K562 (cell line): ENCODE results near the gene EXOC6. TPM values are rescaled to one million over a fixed set of nuclear protein-coding genes. Genes with fewer than 3 reads are reported as not detected.
A peak's percentile ranks its signal among the peaks of the same experiment; 100 is the strongest.

ENCODE experiments used
- CREM ChIP-seq: IDR thresholded peaks from 2 replicates; pipeline ENCODE4 v1.6.1; 2014; ENCODE audit warnings: antibody characterized with exemption, low read depth
- E2F3 ChIP-seq: fragments of 250-450 bp; sonication (Bioruptor Pico); IDR thresholded peaks from 2 replicates; pipeline ENCODE4 v1.4.0; 2020; ENCODE audit warnings: mild to moderate bottlenecking
- EGR1 ChIP-seq: fragments of 450-650 bp; conservative IDR thresholded peaks from 2 replicates; pipeline ENCODE4 v1.6.1; 2017; ENCODE audit warnings: mild to moderate bottlenecking
- GMEB1 ChIP-seq: fragments of 250-450 bp; sonication (Bioruptor Pico); IDR thresholded peaks from 2 replicates; pipeline ENCODE4 v1.4.0; 2020; ENCODE audit warnings: mild to moderate bottlenecking
- KLF16 ChIP-seq: IDR thresholded peaks from 2 replicates; pipeline ENCODE4 v1.6.1; 2016; ENCODE audit warnings: antibody characterized with exemption
- MGA ChIP-seq: fragments of 450-650 bp; IDR thresholded peaks from 2 replicates; pipeline ENCODE4 v1.6.1; 2016; ENCODE audit warnings: mild to moderate bottlenecking, moderate library complexity
- TAF1 ChIP-seq: IDR thresholded peaks from 2 replicates; pipeline ENCODE4 v1.6.1; 2011; ENCODE audit warnings: mild to moderate bottlenecking, low read length, moderate library complexity; ENCODE audit not compliant: insufficient read depth, control insufficient read depth, severe bottlenecking; ENCODE audit errors: extremely low read depth
- polyA plus RNA-seq, 8 experiments: library from polyadenylated mRNA; depleted of rRNA in 4 of 8; stranded (reverse) in 5 of 8; unstranded in 3 of 8; fragments of >200 nt; fragmentation: Nextera tagmentation in 2 of 8; fragmentation: Illumina TruSeq in 1 of 8; extraction: Ambion mirVana in 2 of 8; extraction: Trizol in 1 of 8; gene quantifications; 2 replicates each; pipeline versions ENCODE4 v1.2.1 to v1.2.3, GENCODE V29; 2011 to 2014; ENCODE audit warnings: inconsistent platforms in 1 of 8, missing spikeins in 1 of 8
- total RNA-seq, 7 experiments: library from RNA; depleted of rRNA in 6 of 7; stranded (reverse); fragments of >200 nt in 6 of 7; fragmentation: Illumina TruSeq in 2 of 7; extraction: Trizol in 2 of 7; gene quantifications; 2 replicates each; pipeline versions ENCODE4 v1.2.1 to v1.2.3, GENCODE V29; 2011 to 2021; ENCODE audit warnings: low replicate concordance in 1 of 7
- TF ChIP-seq, protein P1 (sequence below): fragments of 200-800 bp; sonication (Bioruptor generic); IDR thresholded peaks from 2 replicates; pipeline ENCODE4 v1.6.1; 2016; ENCODE audit warnings: missing genetic modification characterization, missing compliant biosample characterization

Gene EXOC6
- total and polyA plus RNA-seq, 9 of the 15 experiments (the other 6 are each of a cell fraction or from before 2014, with no cell fraction given) = 13.9 to 42.8 (median 24.9) TPM

DNA sequence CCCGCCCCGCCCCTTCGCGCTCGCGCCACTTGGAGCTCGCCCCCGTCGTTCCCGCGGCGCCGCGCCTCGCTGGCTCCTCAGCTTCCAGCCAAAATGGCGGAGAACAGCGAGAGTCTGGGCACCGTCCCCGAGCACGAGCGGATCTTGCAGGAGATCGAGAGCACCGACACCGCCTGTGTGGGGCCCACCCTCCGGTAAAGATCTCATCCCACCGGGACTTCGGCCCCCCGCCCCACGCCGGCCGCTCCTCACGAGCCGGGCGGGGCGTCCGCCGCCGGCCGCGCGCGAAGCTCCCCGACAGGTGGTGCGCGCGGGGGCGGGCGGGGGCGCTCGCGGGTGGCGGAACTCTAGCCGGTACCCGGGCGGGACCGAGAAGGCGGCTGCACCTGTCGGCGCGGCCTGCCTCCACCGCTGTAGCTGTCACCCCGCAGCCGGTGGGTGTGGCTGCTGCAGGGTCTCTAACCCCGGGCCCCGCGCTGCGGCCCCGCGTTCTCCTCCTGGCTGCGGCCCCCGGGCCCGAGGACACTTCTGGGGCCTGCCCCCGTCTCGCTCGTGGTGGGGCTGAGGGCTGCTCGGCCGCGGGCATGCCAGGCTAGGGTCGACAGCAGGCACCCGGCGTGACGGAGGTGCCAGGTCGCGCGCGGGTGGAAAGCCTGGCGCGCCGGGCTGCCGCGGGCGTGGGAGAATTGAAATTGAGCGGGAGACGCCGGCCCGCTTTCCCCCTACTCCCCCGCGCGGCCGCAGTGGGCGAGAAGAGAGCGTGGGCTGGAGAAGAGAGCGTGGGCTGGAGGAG lies at the start of gene EXOC6 (continued):
- TF ChIP-seq MGA (peak; percentile 24; the same call in 1 of the 2 replicates), GMEB1 (CRISPR knock-in tag) (peak; percentile 43; the same call in 1 of the 2 replicates), CREM (peak; percentile 13; the same call in 1 of the 2 replicates), E2F3 (CRISPR knock-in tag) (0 out of 2 replicates have a peak, but pooled peaks have one; percentile 27), TAF1 (peak; percentile 83), KLF16 (peak; percentile 40; the same call in 1 of the 2 replicates), EGR1 (peak; percentile 99)
- TF ChIP-seq, protein P1, sequence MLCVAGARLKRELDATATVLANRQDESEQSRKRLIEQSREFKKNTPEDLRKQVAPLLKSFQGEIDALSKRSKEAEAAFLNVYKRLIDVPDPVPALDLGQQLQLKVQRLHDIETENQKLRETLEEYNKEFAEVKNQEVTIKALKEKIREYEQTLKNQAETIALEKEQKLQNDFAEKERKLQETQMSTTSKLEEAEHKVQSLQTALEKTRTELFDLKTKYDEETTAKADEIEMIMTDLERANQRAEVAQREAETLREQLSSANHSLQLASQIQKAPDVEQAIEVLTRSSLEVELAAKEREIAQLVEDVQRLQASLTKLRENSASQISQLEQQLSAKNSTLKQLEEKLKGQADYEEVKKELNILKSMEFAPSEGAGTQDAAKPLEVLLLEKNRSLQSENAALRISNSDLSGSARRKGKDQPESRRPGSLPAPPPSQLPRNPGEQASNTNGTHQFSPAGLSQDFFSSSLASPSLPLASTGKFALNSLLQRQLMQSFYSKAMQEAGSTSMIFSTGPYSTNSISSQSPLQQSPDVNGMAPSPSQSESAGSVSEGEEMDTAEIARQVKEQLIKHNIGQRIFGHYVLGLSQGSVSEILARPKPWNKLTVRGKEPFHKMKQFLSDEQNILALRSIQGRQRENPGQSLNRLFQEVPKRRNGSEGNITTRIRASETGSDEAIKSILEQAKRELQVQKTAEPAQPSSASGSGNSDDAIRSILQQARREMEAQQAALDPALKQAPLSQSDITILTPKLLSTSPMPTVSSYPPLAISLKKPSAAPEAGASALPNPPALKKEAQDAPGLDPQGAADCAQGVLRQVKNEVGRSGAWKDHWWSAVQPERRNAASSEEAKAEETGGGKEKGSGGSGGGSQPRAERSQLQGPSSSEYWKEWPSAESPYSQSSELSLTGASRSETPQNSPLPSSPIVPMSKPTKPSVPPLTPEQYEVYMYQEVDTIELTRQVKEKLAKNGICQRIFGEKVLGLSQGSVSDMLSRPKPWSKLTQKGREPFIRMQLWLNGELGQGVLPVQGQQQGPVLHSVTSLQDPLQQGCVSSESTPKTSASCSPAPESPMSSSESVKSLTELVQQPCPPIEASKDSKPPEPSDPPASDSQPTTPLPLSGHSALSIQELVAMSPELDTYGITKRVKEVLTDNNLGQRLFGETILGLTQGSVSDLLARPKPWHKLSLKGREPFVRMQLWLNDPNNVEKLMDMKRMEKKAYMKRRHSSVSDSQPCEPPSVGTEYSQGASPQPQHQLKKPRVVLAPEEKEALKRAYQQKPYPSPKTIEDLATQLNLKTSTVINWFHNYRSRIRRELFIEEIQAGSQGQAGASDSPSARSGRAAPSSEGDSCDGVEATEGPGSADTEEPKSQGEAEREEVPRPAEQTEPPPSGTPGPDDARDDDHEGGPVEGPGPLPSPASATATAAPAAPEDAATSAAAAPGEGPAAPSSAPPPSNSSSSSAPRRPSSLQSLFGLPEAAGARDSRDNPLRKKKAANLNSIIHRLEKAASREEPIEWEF (CRISPR knock-in tag) = 0 out of 2 replicates have a peak, but pooled peaks have one; percentile 22
